Measurements from ENCODE around the gene CLIC5. TPM values are rescaled to one million over a fixed set of nuclear protein-coding genes. Genes with fewer than 3 reads are reported as not detected.

The CLIC5 gene
- polyA plus RNA-seq, 1 donor = 111 TPM

DNA sequence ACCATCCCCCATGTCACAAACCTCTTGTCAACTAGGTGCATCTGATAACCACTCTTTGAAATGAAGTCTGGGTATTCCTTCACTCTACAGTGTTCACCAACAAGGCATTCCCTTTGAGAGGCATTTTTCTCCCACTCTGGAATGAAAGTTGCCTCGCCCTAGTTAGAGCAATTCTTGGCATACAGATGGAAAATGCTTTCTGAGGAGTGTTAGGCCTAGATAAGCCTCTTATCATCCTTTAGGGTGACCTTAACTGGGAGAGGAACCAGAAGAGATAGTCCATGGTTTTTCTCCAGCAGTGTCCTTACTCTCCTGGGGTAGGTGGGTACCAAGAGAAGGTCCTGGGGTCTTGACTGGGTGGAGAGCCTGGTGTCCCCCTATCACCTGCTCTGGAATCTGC is 14.8 kb downstream of the CLIC5 start:
- peak in 1 of 2 donors; percentile 44 for DNase-seq

GRCh38 chr6:45998524-45998923 is 17.1 kb downstream of the CLIC5 start:
- no peaks in the 10 kb centered on the region for H3K4me1 ChIP-seq (ENCODE audit: control insufficient read depth, insufficient read depth, low read length)
- H3K27ac ChIP-seq (ENCODE audit: low read length) = no peak overlapping the region
- H3K4me3 ChIP-seq (ENCODE audit: low read length) = no peak overlapping the region
- no peak for DNase-seq
- no peaks in the 10 kb centered on the region for H3K9me3 ChIP-seq (ENCODE audit: control insufficient read depth, low read depth, low read length)
- no CpG with 5 or more reads among the region's 2 CpGs for WGBS (ENCODE audit: insufficient coverage, low lambda C conversion rate)
- no peaks in the 10 kb centered on the region for H3K36me3 ChIP-seq (ENCODE audit: control insufficient read depth, insufficient read depth, low read length)
- H3K27me3 ChIP-seq (ENCODE audit: control insufficient read depth, insufficient read depth, low read length) = no peaks in the 10 kb centered on the region

More for the DNA sequence above, 14.8 kb downstream of the CLIC5 start:
- no CpG with 5 or more reads among the region's 1 CpG for WGBS (ENCODE audit: insufficient coverage, low lambda C conversion rate)
- no peaks in the 10 kb centered on the region for H3K4me1 ChIP-seq (ENCODE audit: control insufficient read depth, insufficient read depth, low read length)
- no peaks in the 10 kb centered on the region for H3K9me3 ChIP-seq (ENCODE audit: control insufficient read depth, low read depth, low read length)
- no peak overlapping the region for H3K27ac ChIP-seq (ENCODE audit: low read length)
- H3K4me3 ChIP-seq (ENCODE audit: low read length) = no peak overlapping the region
- H3K36me3 ChIP-seq (ENCODE audit: control insufficient read depth, insufficient read depth, low read length) = no peaks in the 10 kb centered on the region
- no peaks in the 10 kb centered on the region for H3K27me3 ChIP-seq (ENCODE audit: control insufficient read depth, insufficient read depth, low read length)

GRCh38 chr6:45997875-45998506 is 17.7 kb downstream of the CLIC5 start:
- no peak overlapping the region for H3K4me3 ChIP-seq (ENCODE audit: low read length)
- H3K9me3 ChIP-seq (ENCODE audit: control insufficient read depth, low read depth, low read length) = no peaks in the 10 kb centered on the region
- no peaks in the 10 kb centered on the region for H3K27me3 ChIP-seq (ENCODE audit: control insufficient read depth, insufficient read depth, low read length)
- no peak for DNase-seq
- H3K27ac ChIP-seq (ENCODE audit: low read length) = no peak overlapping the region
- no peaks in the 10 kb centered on the region for H3K4me1 ChIP-seq (ENCODE audit: control insufficient read depth, insufficient read depth, low read length)
- WGBS (ENCODE audit: insufficient coverage, low lambda C conversion rate) = 93% methylated on average over 2 of the region's 5 CpGs
- no peaks in the 10 kb centered on the region for H3K36me3 ChIP-seq (ENCODE audit: control insufficient read depth, insufficient read depth, low read length)

- Histone ChIP-seq H3K36me3 (ENCODE audit: control insufficient read depth, insufficient read depth, low read length) (no peaks in the 10 kb centered on the region), H3K4me1 (ENCODE audit: control insufficient read depth, insufficient read depth, low read length) (peaks cover 18% of the 10 kb centered on the region), H3K9me3 (ENCODE audit: control insufficient read depth, low read depth, low read length) (no peaks in the 10 kb centered on the region), H3K27ac (ENCODE audit: low read length) (no peak overlapping the region), H3K27me3 (ENCODE audit: control insufficient read depth, insufficient read depth, low read length) (no peaks in the 10 kb centered on the region), H3K4me3 (ENCODE audit: low read length) (no peak overlapping the region)
- WGBS (ENCODE audit: insufficient coverage, low lambda C conversion rate) = no CpG with 5 or more reads among the region's 1 CpG
- DNase-seq = no peak
Measured at GRCh38 chr6:45991189-45991588, 24.5 kb downstream of the CLIC5 start.

- WGBS (ENCODE audit: insufficient coverage, low lambda C conversion rate) = no CpG with 5 or more reads among the region's 1 CpG
- no peak overlapping the region for H3K4me3 ChIP-seq (ENCODE audit: low read length)
- H3K9me3 ChIP-seq (ENCODE audit: control insufficient read depth, low read depth, low read length) = no peaks in the 10 kb centered on the region
- no peaks in the 10 kb centered on the region for H3K36me3 ChIP-seq (ENCODE audit: control insufficient read depth, insufficient read depth, low read length)
- no peak overlapping the region for H3K27ac ChIP-seq (ENCODE audit: low read length)
- H3K4me1 ChIP-seq (ENCODE audit: control insufficient read depth, insufficient read depth, low read length) = peaks cover 18% of the 10 kb centered on the region
- no peak for DNase-seq
- H3K27me3 ChIP-seq (ENCODE audit: control insufficient read depth, insufficient read depth, low read length) = no peaks in the 10 kb centered on the region
Measured at GRCh38 chr6:45990162-45990561, 25.5 kb downstream of the CLIC5 start.

GRCh38 chr6:45988635-45989034 is 27.0 kb downstream of the CLIC5 start:
- H3K4me3 ChIP-seq (ENCODE audit: low read length) = no peak overlapping the region
- WGBS (ENCODE audit: insufficient coverage, low lambda C conversion rate) = no CpG with 5 or more reads among the region's 2 CpGs
- peaks cover 18% of the 10 kb centered on the region for H3K4me1 ChIP-seq (ENCODE audit: control insufficient read depth, insufficient read depth, low read length)
- peak in 1 of 2 donors; percentile 36 for DNase-seq
- peak overlapping the region; percentile 73 for H3K27ac ChIP-seq (ENCODE audit: low read length)
- H3K9me3 ChIP-seq (ENCODE audit: control insufficient read depth, low read depth, low read length) = no peaks in the 10 kb centered on the region
- no peaks in the 10 kb centered on the region for H3K27me3 ChIP-seq (ENCODE audit: control insufficient read depth, insufficient read depth, low read length)
- peaks cover 5% of the 10 kb centered on the region for H3K36me3 ChIP-seq (ENCODE audit: control insufficient read depth, insufficient read depth, low read length)

DNA sequence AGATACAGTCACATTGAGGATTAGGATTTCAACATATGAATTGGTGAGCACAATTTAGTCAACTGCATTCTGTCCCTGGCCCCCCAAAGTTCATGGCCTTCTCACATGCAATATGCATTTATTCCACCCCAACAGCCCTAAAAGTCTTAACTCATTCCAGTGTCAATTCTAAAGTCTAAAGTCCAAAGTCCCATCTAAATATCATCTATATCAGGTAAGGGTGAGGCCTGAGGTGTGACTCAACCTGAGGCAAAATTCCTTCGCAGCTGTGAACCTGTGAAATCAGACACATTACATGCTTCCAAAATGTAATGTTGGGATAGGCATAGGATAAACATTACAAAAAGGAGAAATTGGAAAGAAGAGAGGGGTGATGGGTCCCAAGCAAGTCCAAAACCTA is 27.8 kb downstream of the CLIC5 start:
- Histone ChIP-seq H3K4me3 (ENCODE audit: low read length) (no peak overlapping the region), H3K27ac (ENCODE audit: low read length) (peak overlapping the region; percentile 74), H3K4me1 (ENCODE audit: control insufficient read depth, insufficient read depth, low read length) (peaks cover 25% of the 10 kb centered on the region), H3K36me3 (ENCODE audit: control insufficient read depth, insufficient read depth, low read length) (peaks cover 5% of the 10 kb centered on the region), H3K9me3 (ENCODE audit: control insufficient read depth, low read depth, low read length) (no peaks in the 10 kb centered on the region), H3K27me3 (ENCODE audit: control insufficient read depth, insufficient read depth, low read length) (no peaks in the 10 kb centered on the region)
- DNase-seq = peak; percentile 83 to 89
- WGBS (ENCODE audit: insufficient coverage, low lambda C conversion rate) = no CpG with 5 or more reads among the region's 1 CpG

DNA sequence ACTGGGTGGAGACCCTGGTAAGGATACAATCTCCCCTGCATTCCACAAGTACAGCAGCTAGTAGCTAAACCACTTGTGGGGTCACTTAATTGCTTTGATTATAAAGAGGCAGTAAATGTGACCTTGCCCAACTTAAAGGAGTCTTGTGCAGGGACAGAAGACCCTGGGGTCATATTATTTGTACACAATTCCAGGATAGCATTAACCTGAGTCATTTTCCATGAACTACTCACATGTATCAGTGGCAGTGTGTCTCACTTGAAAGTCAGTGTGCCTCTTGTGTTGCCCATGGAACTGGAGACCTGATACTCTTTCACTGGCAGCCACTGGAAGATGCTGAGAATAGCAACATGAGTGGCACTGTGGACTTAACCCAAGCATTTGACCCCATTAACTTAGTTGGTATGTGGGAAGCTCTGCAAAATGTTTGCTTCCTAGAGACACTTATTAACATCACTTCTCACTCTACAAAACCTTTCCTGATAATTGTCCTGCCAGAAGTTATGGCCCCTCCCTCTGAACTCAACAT is 28.9 kb downstream of the CLIC5 start:
- Histone ChIP-seq H3K4me3 (ENCODE audit: low read length) (no peak overlapping the region), H3K27ac (ENCODE audit: low read length) (peak overlapping the region; percentile 74), H3K4me1 (ENCODE audit: control insufficient read depth, insufficient read depth, low read length) (peaks cover 28% of the 10 kb centered on the region), H3K36me3 (ENCODE audit: control insufficient read depth, insufficient read depth, low read length) (peaks cover 5% of the 10 kb centered on the region), H3K9me3 (ENCODE audit: control insufficient read depth, low read depth, low read length) (no peaks in the 10 kb centered on the region), H3K27me3 (ENCODE audit: control insufficient read depth, insufficient read depth, low read length) (no peaks in the 10 kb centered on the region)
- DNase-seq = peak in 1 of 2 donors; percentile 15

DNA sequence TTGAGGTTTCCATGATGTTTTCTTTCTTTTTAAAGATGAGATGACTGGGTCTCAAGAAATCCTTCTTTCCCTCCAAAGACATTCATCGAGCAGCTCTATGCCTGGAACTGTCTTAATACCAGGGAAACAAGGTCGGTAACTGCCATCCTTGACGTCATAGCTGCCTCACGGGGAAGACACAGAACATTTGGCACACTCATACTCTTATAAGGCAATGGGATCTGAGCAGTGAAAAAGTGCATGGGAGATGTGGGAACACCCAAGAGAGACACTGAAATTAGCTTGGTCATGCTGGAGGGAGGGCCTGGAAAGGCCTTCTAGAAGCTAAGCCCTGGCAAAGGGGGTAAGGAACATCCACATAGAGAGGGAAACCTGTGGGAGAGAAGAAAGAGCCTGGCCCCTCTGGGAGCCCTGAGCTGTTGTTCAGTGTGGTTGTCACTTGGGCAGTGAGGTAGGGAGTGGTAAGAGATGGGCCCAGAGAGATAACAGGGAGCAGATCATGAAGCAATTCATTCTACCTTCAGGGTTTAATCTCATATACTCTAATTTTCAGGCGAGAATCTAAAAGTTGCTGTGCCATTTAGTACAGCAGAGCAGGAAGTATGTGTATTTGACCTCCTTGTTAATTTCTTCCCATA is 30.8 kb downstream of the CLIC5 start:
- Histone ChIP-seq H3K36me3 (ENCODE audit: control insufficient read depth, insufficient read depth, low read length) (peaks cover 5% of the 10 kb centered on the region), H3K27ac (ENCODE audit: low read length) (no peak overlapping the region), H3K27me3 (ENCODE audit: control insufficient read depth, insufficient read depth, low read length) (no peaks in the 10 kb centered on the region), H3K4me3 (ENCODE audit: low read length) (no peak overlapping the region), H3K4me1 (ENCODE audit: control insufficient read depth, insufficient read depth, low read length) (peaks cover 28% of the 10 kb centered on the region), H3K9me3 (ENCODE audit: control insufficient read depth, low read depth, low read length) (no peaks in the 10 kb centered on the region)
- 80% methylated on average over 1 of the region's 5 CpGs for WGBS (ENCODE audit: insufficient coverage, low lambda C conversion rate)
- DNase-seq = no peak

DNA sequence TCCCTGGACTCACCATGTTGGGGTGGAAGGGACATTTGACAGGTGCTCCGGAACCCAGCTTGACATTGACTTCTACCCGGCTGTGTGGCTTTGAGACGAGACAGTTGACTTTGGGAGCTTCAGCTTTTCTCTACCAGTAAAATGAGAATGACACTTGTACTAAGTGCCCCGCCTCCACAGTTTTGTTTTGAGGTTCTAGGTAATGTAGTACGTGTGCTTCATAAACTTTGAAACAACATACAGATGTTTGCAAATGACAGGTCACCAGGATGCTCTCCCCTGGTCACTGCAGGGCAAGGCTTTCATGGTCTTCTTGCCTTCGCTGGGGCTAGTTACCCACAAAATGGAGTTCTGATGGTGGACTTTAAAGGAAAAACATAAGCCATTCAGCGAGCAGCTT is 31.3 kb downstream of the CLIC5 start:
- Histone ChIP-seq H3K4me3 (ENCODE audit: low read length) (no peak overlapping the region), H3K4me1 (ENCODE audit: control insufficient read depth, insufficient read depth, low read length) (peaks cover 28% of the 10 kb centered on the region), H3K9me3 (ENCODE audit: control insufficient read depth, low read depth, low read length) (no peaks in the 10 kb centered on the region), H3K27me3 (ENCODE audit: control insufficient read depth, insufficient read depth, low read length) (no peaks in the 10 kb centered on the region), H3K36me3 (ENCODE audit: control insufficient read depth, insufficient read depth, low read length) (peaks cover 5% of the 10 kb centered on the region), H3K27ac (ENCODE audit: low read length) (no peak overlapping the region)
- no CpG with 5 or more reads among the region's 7 CpGs for WGBS (ENCODE audit: insufficient coverage, low lambda C conversion rate)
- DNase-seq = no peak

DNA sequence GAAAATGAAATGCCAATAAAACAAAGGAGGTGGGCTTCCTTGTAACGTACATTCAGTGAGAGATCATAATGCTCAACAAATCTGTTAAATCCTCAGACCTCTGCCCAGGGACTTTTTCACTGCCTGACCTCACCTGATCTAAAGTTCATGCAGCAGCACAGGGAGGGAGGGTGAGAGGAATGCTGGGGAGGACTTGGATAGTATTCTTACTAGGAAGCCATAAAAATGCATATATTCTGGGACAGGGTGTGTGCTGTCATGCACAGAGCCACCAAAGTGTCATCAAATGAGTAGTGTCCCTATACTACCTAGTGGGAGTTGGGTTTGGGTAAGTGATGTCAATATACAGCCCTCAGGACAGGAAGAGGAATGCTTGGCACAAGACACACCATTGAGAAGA is 32.6 kb downstream of the CLIC5 start:
- peaks cover 25% of the 10 kb centered on the region for H3K4me1 ChIP-seq (ENCODE audit: control insufficient read depth, insufficient read depth, low read length)
- H3K36me3 ChIP-seq (ENCODE audit: control insufficient read depth, insufficient read depth, low read length) = peaks cover 5% of the 10 kb centered on the region
- H3K27ac ChIP-seq (ENCODE audit: low read length) = peak overlapping the region; percentile 35
- no peak overlapping the region for H3K4me3 ChIP-seq (ENCODE audit: low read length)
- DNase-seq = peak; percentile 19 to 65
- no peaks in the 10 kb centered on the region for H3K27me3 ChIP-seq (ENCODE audit: control insufficient read depth, insufficient read depth, low read length)
- WGBS (ENCODE audit: insufficient coverage, low lambda C conversion rate) = no CpG with 5 or more reads among the region's 1 CpG
- no peaks in the 10 kb centered on the region for H3K9me3 ChIP-seq (ENCODE audit: control insufficient read depth, low read depth, low read length)

All from large intestine (tissue), 3 donors.